GM18508 (cell line): ENCODE data around the gene HUS1B.

Source experiments
- ATAC-seq: cut with Tn5 transposase; IDR thresholded peaks from one replicate; pipeline ENCODE4 v1.9.1; 2021; ENCODE audit warnings: moderate number of reproducible peaks; ENCODE audit not compliant: insufficient read depth, unreplicated experiment

Gene HUS1B

DNA sequence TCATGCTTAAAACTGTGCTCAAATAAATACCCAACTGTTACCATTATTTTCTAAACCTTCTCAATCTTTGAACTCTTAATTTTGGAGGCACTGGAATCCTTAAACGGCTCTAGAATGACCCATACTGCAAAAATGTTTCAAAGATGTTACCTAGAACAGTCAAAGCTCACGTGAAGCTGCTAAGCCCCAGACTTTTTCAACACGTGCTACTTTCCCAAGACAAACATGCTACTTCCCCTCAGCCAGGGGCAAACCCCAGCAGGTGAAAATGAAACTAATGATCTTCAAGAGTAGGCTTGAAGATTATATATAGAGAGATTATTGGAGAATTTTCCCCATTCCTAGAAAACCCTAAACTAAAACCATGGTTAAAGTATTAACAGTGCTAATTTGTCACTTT lies 28.1 kb downstream of the HUS1B start:
- no peak for ATAC-seq

- no peak for ATAC-seq
These were observed 30.7 kb downstream of the HUS1B start for GRCh38 chr6:626236-626635.

DNA sequence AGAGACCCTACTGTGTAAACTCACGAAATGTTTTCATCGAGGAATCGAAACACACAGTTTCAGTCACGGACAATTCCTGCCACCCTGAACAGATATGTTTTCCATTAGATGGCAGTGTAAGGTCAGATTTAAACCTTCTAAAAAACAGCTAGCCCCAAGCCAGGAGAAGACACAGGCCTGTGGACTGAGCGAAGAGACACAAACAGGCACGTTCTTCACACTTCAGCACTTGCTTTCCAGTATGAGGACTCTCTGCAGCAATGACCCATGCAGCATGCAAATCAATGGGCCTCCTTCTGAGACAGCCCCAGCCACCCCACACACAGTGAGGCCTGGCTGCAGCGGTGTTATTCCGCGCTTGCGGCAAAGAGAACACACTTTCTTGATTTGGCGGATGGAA lies 31.9 kb downstream of the HUS1B start:
- no peak for ATAC-seq

GRCh38 chr6:622462-622861 lies 34.4 kb downstream of the HUS1B start:
- ATAC-seq = no peak

DNA sequence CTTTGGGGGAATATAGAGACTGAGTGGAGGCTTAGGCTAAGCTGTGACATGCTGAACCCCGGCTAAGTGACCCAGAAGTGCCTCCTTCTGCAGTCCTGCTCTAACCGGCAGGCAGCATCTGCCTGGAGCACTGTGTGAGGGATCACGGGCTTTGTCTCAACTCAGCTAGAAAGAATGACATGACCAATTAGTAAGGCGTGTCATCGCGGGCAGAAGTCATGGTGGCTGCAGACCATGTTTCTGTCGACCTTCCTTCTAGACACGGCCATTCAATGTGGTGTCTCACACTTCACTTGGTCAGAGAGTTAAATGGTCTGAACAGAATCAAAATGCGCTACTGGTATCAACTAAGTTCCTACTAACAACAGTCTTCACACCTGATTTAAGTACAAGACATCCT lies 35.0 kb downstream of the HUS1B start:
- no peak for ATAC-seq

GRCh38 chr6:620950-621349 lies 36.0 kb downstream of the HUS1B start:
- ATAC-seq = no peak

- no peak for ATAC-seq
These were observed 36.7 kb downstream of the HUS1B start for GRCh38 chr6:620166-620565.

DNA sequence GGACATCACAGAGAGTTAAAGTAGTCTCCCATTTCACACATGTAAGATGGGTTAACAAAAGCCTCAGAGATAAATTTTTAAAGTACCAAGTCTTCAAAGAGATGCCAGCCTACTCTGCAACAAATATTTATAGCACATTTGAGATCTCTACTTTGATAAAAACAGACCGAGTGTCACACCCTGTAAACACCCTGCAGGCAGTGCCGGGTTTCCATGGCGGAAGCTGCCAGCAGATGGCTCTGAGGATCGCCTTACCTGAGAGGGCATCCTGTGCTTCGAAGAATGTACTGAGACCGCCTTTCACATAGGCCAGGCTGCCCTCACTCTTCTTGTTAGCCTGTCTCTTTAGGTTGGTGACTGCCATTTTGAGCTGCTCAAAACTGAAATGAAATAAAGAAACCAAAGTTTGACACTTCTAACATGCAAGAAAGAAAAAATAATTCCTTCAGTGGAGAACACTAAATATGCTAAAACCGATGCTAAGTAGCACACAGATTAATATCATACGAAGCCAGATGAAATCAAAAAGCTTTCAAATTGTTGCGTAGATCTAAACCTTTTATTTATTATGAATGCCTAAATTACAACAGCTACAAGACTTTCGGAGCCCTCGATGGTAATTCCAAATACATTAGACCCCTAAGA lies 39.3 kb downstream of the HUS1B start:
- no peak for ATAC-seq

- no peak for ATAC-seq
These were observed 42.9 kb downstream of the HUS1B start for GRCh38 chr6:613981-614380.

DNA sequence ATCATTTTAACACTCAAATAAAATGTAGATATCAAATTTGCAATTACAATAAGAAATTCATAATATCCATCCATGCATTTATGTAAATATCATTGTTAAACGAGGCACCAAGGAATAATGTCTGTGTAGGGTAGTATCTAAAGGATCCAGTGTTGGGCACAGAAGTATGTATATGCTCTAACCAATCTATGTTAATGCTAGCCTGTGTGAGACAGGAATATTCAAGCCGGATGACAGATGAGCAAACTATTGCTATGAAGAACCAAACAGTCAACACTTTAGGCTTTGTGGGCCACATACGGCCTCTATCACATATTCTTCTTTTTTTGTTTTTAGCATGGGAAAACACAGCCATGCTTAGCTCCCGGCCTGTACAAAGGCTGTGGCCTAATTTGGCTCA lies 45.0 kb downstream of the HUS1B start:
- no peak for ATAC-seq

- ATAC-seq = no peak
These were observed 46.0 kb downstream of the HUS1B start for GRCh38 chr6:610882-611281.

- ATAC-seq = no peak
These were observed 47.0 kb downstream of the HUS1B start for GRCh38 chr6:609905-610304.

DNA sequence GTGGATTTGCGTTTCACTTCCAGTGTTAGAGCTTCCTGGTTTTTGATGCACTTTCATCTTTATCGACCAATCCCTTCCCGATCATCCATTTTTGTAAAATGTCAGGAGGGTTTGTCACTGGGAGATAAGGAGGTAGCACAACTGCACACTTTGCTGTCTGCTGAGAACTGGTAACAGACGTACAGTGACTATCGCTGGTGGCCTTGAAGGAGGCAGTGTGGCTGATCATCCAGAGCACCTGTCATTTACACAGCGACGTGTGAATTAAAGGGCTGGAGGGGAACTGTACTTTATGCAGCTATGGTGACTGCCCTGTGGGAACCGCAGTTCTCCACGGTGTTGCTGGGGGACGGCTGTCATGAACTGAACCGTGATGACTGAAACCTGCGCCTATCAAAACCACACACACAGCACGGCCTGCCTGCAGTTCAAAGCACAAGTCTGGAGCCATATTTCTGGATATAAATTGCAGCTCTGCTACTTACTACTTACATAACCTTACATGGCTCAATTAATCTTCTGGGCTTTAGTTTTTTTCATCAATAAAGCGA lies 50.0 kb downstream of the HUS1B start:
- no peak for ATAC-seq
